K562 (cell line): ENCODE data around the gene RECQL5. TPM values are rescaled to one million over a fixed set of nuclear protein-coding genes. Genes with fewer than 3 reads are reported as not detected.

Experiments
- ARID2 ChIP-seq: fragments of 450-650 bp; IDR thresholded peaks from 2 replicates; pipeline ENCODE4 v1.6.1; 2017; ENCODE audit warnings: antibody characterized with exemption, mild to moderate bottlenecking
- ATF3 ChIP-seq, 2 experiments: fragments of 450-650 bp in 1 of 2; sonication (generic) in 1 of 2; formaldehyde crosslinking in 1 of 2; IDR thresholded peaks in 1 of 2; conservative IDR thresholded peaks in 1 of 2; 2 replicates each; pipeline versions ENCODE4 v1.6.1 to v1.8.1; 2016 to 2023; ENCODE audit warnings: mild to moderate bottlenecking in 2 of 2, moderate library complexity in 2 of 2, inconsistent platforms in 1 of 2, missing genetic modification reagents in 1 of 2
- BCL6 ChIP-seq: fragments of 250-450 bp; sonication (Bioruptor Pico); IDR thresholded peaks from 2 replicates; pipeline ENCODE4 v1.4.0; 2020
- CC2D1A ChIP-seq: fragments of 450-650 bp; IDR thresholded peaks from 2 replicates; pipeline ENCODE4 v1.6.1; 2017; ENCODE audit warnings: mild to moderate bottlenecking
- CTBP1 ChIP-seq: fragments of 450-650 bp; IDR thresholded peaks from 2 replicates; pipeline ENCODE4 v1.6.1; 2016; ENCODE audit warnings: borderline replicate concordance
- GATA2 ChIP-seq: sonication (generic); formaldehyde crosslinking; IDR thresholded peaks from 2 replicates; pipeline ENCODE4 v1.4.0; 2020; ENCODE audit warnings: mild to moderate bottlenecking, missing genetic modification reagents
- IRF2 ChIP-seq: sonication (generic); formaldehyde crosslinking; IDR thresholded peaks from 2 replicates; pipeline ENCODE4 v1.8.1; 2022; ENCODE audit warnings: mild to moderate bottlenecking, missing genetic modification reagents
- LCOR ChIP-seq: sonication (generic); formaldehyde crosslinking; IDR thresholded peaks from 2 replicates; pipeline ENCODE4 v1.8.0; 2022; ENCODE audit warnings: mild to moderate bottlenecking, missing genetic modification reagents
- NEUROD1 ChIP-seq: fragments of 150-350 bp; IDR thresholded peaks from 2 replicates; pipeline ENCODE4 v1.6.1; 2014; ENCODE audit warnings: borderline replicate concordance, low read length, low read depth; ENCODE audit not compliant: partially characterized antibody
- RAD21 ChIP-seq, 2 experiments: fragments of 250-450 bp in 1 of 2; fragments of 450-650 bp in 1 of 2; sonication (Bioruptor Pico) in 1 of 2; formaldehyde crosslinking in 1 of 2; IDR thresholded peaks in 1 of 2; conservative IDR thresholded peaks in 1 of 2; 2 replicates each; pipeline versions ENCODE4 v1.4.0 to v1.8.0; 2020 to 2022; ENCODE audit warnings: mild to moderate bottlenecking in 2 of 2, moderate library complexity in 1 of 2
- RBM25 ChIP-seq: fragments of 200-400 bp; formaldehyde crosslinking; IDR thresholded peaks from 2 replicates; pipeline ENCODE4 v1.6.1; 2018; ENCODE audit warnings: low read length, low read depth, moderate library complexity; ENCODE audit not compliant: severe bottlenecking
- REST ChIP-seq, 2 experiments: fragments of 450-650 bp; formaldehyde crosslinking in 1 of 2; IDR thresholded peaks; 2 replicates each; pipeline versions ENCODE4 v1.4.0 to v1.6.1; 2014 to 2020; ENCODE audit warnings: mild to moderate bottlenecking in 2 of 2, borderline replicate concordance in 1 of 2, low read depth in 1 of 2
- SMARCE1 ChIP-seq: fragments of 450-650 bp; IDR thresholded peaks from 2 replicates; pipeline ENCODE4 v1.7.1; 2016; ENCODE audit warnings: mild to moderate bottlenecking
- SNIP1 ChIP-seq: fragments of 450-650 bp; IDR thresholded peaks from 2 replicates; pipeline ENCODE4 v1.7.1; 2017; ENCODE audit warnings: low read depth, mild to moderate bottlenecking
- TRIM24 ChIP-seq, 2 experiments: fragments of 450-650 bp; IDR thresholded peaks; 2 replicates each; pipeline ENCODE4 v1.6.1; 2016
- ZNF436 ChIP-seq: fragments of 250-450, 450-650 bp; sonication (Bioruptor Pico); formaldehyde crosslinking; IDR thresholded peaks from 2 replicates; pipeline ENCODE4 v1.7.0; 2020; ENCODE audit warnings: mild to moderate bottlenecking
- polyA plus RNA-seq, 8 experiments: library from polyadenylated mRNA; depleted of rRNA in 4 of 8; stranded (reverse) in 5 of 8; unstranded in 3 of 8; fragments of >200 nt; fragmentation: Nextera tagmentation in 2 of 8; fragmentation: Illumina TruSeq in 1 of 8; extraction: Ambion mirVana in 2 of 8; extraction: Trizol in 1 of 8; gene quantifications; 2 replicates each; pipeline versions ENCODE4 v1.2.1 to v1.2.3, GENCODE V29; 2011 to 2014; ENCODE audit warnings: inconsistent platforms in 1 of 8, missing spikeins in 1 of 8
- total RNA-seq, 7 experiments: library from RNA; depleted of rRNA in 6 of 7; stranded (reverse); fragments of >200 nt in 6 of 7; fragmentation: Illumina TruSeq in 2 of 7; extraction: Trizol in 2 of 7; gene quantifications; 2 replicates each; pipeline versions ENCODE4 v1.2.1 to v1.2.3, GENCODE V29; 2011 to 2021; ENCODE audit warnings: low replicate concordance in 1 of 7
- TF ChIP-seq, protein P1 (sequence below): sonication (generic); formaldehyde crosslinking; IDR thresholded peaks from 2 replicates; pipeline ENCODE4 v1.8.0; 2022; ENCODE audit warnings: missing genetic modification reagents, mild to moderate bottlenecking, moderate library complexity, borderline replicate concordance

The RECQL5 gene
- total and polyA plus RNA-seq, 9 of the 15 experiments (the other 6 are each of a cell fraction or from before 2014, with no cell fraction given), result 4.1 to 34.8 (median 16.4) TPM

GRCh38 chr17:75601057-75601987 is 65.6 kb downstream of the RECQL5 start (continued):
- 0 out of 2 replicates have a peak, but pooled peaks have one; percentile 30 for TF ChIP-seq ARID2
- peak; percentile 52 for TF ChIP-seq RBM25
- peak; percentile 63; the same call in 1 of the 2 replicates for TF ChIP-seq CTBP1
- no peak for TF ChIP-seq ZNF436 (CRISPR knock-in tag)
- no peak for TF ChIP-seq GATA2 (CRISPR knock-in tag)
- TF ChIP-seq IRF2, result no peak
- TF ChIP-seq, protein P1, sequence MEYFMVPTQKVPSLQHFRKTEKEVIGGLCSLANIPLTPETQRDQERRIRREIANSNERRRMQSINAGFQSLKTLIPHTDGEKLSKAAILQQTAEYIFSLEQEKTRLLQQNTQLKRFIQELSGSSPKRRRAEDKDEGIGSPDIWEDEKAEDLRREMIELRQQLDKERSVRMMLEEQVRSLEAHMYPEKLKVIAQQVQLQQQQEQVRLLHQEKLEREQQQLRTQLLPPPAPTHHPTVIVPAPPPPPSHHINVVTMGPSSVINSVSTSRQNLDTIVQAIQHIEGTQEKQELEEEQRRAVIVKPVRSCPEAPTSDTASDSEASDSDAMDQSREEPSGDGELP (CRISPR knock-in tag), result peak; percentile 70; the same call in 1 of the 2 replicates
- TF ChIP-seq RAD21 (CRISPR knock-in tag; conservative IDR thresholded peaks at IDR 0.05 in 1 of 2, IDR thresholded peaks at IDR 0.05 in 1 of 2), result peak; percentile 31 to 72
- TF ChIP-seq CC2D1A, result no peak
- TF ChIP-seq ATF3 (IDR thresholded peaks at IDR 0.05), result peak; percentile 66
- no peak for TF ChIP-seq ATF3 (CRISPR knock-in tag; conservative IDR thresholded peaks at IDR 0.05)
- TF ChIP-seq REST (IDR thresholded peaks at IDR 0.05; ENCODE audit: borderline replicate concordance), result peak; percentile 51; the same call in 1 of the 2 replicates
- no peak for TF ChIP-seq REST (CRISPR knock-in tag; IDR thresholded peaks at IDR 0.05; ENCODE audit: low read depth)
- TF ChIP-seq LCOR (CRISPR knock-in tag), result peak; percentile 85; the same call in 1 of the 2 replicates
- 0 out of 4 replicates have a peak, but pooled peaks of 1 of the 2 experiments have one; percentile 8 for TF ChIP-seq TRIM24 (IDR thresholded peaks at IDR 0.05)
- TF ChIP-seq SMARCE1, result 0 out of 2 replicates have a peak, but pooled peaks have one; percentile 17
- TF ChIP-seq SNIP1, result no peak
- peak; percentile 36 for TF ChIP-seq NEUROD1
- no peak for TF ChIP-seq BCL6 (CRISPR knock-in tag)
